CD4-positive, alpha-beta T cell treated with Interferon alpha-2 for 1 hour (primary cell): ENCODE data around the gene MAPK13.
"Not testable (repeated sequence)": the region's sequence is repeated elsewhere in the genome, so short reads cannot be mapped to it uniquely, and the experiment has no call there.

Experiments used
- DNase-seq, 2 donors: peaks; one replicate each; pipeline ENCODE4 v3.0.0-alpha.2; 2020 to 2022

Gene MAPK13

DNA sequence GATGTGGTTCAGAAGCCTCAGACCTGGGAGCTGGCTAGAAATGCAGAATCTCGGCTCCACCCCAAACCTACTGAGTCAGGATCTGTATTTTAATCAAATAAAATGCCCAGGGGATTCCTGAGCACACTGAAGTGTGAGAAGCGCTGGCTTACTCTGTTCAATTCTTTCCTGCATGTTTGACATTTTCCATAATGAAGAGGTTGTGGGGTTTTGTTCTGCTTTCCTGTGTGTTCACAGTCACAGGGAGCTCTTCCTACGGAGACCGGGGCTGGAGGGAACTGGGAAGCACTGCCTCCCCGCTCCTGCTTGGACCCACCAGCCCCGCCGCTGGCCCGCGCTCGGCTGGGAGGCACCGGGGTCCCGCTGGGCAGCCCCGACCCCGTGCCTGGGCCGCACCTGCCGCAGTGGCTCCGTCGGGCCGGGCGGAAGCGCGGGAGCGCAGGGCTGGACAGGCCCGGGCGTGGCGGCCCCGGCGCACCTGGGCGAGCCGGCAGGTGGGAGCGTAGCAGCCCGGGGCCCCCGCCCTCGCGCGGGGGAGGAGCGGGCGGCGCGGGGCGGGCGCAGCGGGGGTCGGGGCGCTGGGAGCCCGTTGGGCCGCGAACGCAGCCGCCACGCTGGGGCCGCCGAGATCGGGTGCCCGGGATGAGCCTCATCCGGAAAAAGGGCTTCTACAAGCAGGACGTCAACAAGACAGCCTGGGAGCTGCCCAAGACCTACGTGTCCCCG lies at the start of gene MAPK13:
MAPK13 (plus strand) TSS at position 573 of the 726 bp plus-strand sequence; CDS start at position 643, 70 bp downstream.
- DNase-seq, result no peak

DNA sequence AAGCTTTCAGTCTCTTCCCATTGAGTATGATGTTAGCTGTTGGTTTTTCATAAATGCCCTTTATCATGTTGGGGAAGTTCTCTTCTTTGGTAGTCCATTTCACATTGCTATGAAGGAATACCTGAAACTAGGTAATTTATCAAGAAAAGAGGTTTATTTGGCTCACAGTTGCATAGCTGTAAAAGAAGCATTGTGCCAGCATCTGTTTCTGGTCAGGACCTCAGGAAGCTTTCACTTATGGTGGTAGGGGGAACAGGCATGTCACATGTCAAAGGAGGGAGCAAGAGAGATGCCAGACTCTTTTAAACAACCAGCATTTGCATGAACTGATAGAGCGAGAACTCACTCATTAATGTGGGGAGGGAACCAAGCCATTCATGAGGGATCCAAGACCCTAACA lies 48.0 kb upstream of the MAPK13 start:
- DNase-seq, result no peak

DNA sequence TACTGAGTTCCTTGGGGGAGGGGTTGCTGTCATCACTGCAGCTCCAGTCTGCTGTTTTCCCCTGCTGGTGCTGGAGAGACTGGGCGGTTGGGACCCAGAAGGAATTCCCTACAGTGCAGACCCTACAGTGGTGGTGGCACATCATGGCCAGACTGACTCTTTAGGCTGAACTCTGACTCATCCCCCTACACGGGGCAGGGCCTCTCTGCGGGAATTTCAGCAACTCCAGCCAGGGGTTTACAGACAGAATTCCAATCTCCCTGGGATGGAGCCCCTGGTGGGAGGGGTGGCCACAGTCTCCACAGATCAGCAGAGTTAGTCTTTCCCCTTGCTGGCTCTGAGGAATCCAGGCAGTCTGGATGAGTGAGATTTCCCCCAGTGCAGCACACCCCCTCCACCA lies 46.9 kb upstream of the MAPK13 start:
- DNase-seq, result no peak

DNA sequence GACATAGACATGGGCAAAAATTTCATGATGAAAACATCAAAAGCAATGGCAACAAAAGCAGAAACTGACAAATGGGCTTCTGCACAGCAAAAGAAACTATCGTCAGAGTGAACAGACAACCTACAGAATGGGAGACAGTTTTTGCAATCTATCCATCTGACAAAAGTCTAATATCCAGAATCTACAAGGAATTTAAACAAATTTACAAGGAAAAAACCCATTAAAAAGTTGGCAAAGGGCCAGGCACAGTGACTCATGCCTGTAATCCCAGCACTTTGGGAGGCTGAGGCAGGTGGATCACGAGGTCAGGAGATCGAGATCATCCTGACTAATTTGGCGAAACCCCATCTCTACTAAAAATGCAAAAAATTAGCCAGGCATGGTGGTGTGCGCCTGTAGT lies 42.1 kb upstream of the MAPK13 start:
- DNase-seq, result not testable (repeated sequence)

DNA sequence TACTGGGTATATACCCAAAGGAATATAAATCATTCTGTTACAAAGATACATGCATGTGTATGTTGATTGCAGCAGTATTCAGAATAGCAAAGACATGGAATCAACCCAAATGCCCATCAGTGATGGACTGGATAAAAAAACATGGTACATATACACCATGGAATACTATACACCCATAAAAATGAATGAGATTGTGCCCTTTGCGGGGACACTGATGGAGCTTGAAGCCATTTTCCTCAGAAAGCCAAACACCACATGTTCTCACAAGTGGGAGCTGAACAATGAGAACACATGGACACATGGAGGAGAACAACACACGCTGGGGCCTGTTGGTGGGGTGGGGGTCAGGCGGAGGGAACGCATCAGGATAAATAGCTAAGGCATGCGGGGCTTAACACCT lies 41.3 kb upstream of the MAPK13 start:
- no peak for DNase-seq

DNA sequence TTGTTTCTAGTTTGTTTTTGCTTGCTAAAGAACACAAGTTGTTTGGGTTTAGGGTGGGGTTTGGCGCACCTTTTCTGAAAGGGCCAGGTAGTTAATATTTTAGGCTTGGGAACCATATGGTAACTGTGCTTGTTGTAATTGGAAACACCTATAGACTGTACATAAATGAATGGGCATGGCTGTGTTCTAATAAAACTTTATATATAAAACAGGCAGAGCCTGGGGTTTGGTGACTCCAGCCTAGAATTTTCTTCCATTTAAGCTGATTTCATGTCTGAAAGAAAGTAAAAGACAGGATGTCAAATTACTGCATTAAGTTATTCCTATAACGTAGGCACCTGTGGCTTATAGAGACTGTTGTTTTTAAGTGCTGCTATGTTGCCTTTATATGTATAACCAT lies 36.1 kb upstream of the MAPK13 start:
- DNase-seq, result no peak

DNA sequence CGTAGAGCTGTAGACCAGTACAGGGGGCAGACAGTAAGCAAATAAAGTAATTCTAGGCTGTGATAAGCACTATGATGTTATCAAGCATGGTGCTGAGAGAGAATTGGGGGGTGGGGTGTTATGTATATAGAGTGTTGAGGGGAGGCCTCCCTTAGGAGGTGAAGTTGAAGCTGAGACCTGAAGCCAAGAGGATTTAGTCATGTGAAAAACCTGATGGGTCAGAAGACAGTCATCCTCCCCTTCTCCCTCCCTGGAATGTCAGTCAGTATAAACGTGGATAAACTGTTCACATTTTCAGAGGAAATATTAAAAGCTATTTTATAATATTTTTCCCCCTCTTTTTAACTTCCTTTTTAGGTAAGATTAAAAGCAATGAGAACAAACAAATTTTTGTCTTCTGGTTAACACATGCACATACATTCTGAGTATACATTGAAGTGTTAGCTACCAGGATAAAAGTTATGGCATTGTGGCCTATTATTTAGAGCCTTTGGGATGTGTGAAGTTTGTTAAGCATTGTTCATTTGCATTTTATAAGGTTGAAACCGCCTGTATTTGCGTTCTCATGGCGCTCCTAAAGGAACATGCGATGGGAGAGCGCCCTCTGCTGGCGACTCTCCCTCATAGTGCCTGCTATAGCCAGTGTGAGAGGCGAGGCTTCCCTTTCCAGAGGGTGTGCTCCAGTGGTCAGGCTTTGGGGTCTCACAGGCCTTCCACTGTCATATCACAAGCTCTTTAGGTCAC lies 35.4 kb upstream of the MAPK13 start:
- DNase-seq, result peak; percentile 78 to 84

DNA sequence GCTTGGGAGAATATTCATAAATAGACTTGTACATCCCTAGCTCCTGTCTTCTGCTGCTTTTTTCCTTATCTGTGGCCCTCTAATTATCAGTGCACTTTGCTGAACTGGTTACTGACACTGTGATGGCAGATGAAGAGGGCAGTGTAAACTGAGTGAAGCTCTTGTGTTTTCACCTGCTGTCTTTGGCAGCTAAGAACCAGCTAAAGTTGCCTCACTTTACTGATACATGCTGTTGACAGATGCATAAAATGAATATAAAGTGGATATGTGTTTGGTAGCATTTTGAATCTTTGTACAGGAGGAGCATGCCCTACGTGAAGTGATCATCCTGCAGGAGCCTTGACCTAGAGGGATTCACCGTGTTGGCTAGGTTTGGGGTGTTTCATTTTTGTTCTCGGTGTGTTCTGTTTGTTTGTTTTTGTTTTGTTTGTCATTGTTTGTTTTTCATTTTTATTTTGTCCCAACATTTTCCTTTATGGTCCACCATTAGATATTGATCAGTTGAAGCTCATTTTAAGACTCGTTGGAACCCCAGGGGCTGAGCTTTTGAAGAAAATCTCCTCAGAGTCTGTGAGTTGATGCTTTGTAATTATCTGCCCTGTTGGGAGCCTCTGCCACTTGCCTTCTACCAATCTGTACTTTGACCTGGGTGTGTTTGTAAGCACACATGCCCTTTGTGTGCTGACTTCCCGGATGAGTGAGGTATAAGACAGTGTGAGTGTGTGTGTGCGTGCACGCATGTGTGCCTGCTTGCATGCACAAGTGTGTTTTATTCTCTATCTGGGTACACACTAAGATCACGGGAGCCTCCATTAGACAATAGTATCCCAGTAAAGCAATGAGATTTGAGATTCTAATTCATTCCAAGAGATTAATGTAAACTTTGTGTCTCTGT lies 34.6 kb upstream of the MAPK13 start:
- DNase-seq, result no peak

DNA sequence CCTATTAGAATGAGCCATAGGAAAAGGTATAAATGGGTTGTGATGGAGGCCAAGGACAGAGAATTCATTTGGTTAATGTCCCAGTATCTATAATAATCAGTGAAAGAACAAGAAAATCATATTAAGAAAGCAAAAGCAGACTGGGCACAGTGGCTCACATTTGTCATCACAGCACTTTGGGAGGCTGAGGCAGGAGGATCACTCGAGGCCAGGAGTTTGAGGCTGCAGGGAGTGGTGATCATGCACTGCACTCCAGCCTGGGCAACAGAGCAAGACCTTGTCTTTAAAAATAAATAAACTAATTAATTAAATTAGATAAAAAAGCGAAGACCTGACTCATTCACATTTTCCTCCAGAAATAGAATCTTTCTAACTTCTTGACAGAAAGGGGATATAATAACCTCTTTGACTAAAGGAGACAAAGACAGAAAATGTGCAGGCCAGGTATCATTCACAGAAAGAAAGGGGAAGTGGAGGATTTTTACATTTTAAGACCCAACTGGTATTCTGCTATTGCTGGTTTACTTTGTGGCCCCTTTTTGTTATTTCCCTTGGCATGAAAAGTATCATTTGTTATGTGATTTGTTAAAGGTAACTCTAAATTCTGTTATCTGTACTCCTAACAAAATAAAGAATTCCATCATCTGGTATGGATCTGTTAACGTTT lies 31.9 kb upstream of the MAPK13 start:
- no peak for DNase-seq

DNA sequence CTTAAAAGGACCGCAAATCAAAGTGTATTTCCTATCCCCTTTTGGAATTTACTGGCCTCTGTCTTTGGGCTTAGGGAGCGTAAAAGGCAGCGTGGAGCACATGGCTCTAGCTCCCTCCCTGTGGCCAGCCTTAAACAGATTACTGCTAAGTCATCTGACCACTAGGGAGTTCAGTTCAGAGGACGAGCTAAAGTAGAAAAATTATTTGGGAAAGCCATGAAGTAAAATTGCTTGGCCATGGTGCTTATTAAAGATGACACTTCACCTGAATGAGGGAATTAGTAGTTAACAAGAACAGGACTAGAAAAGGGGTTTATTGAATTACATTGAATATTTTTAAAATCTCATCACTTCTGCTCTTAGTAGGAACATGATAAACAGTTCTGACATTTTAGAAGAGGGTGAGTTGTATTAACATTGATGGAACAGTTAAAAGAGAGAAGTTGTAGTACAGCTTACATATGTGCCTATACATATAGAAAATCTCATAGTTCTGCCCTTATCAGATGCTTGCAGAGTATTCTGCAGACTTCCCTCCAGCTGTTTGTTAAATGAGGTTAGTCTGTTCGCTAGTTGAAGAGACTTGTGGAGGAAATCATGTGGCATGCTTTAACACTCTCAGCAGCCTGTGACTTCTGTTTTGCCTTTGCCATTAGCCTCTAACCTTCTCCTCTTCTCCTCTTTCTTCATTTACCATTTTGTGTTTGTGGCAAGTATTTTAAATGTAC lies 31.2 kb upstream of the MAPK13 start:
- peak in 1 of 2 donors; percentile 43 for DNase-seq

DNA sequence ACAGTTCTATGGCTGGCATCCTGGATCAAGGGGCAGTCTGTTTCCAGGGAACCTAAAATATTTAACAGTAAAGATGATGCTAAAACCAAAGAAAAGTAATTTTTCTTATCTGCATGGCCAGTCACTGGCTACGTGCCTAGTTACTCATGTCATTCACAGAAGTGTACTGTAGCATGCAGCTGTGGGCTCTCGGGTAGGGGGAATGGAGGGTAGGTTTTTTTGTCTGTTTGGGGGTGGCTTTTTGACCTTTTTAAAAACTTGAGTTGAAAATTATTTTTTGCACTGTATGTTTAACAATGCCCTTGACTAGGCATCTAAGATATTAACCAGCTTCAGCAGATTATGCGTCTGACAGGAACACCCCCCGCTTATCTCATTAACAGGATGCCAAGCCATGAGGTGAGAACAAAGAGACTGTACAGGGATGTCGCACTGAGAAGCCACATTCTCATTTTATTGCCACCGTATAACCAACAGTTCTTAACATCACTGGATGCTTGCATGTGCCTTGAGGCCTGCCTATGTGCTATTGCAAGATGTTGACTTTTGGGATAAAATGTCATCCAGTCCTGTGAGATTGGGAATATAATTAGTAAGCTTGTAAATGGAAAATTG lies 30.3 kb upstream of the MAPK13 start:
- DNase-seq, result peak; percentile 55 to 71

DNA sequence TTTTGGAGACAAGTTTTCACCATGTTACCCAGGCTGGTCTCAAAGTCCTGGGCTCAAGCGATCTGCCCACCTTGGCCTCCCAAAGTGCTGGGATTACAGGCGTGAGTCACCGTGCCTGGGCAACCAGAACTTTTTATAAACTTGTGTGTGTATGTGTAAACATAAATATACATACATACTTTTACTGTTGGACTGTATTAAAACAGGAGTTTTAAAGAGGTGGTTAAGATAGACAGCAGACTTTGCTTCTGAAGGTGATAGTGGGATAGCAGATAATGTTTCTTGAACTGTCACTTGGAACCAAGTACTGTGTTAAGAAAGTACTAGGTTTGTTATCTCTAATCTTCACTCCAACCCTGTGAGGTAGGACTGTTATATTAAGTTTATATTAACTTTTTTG lies 28.6 kb upstream of the MAPK13 start:
- DNase-seq, result no peak

DNA sequence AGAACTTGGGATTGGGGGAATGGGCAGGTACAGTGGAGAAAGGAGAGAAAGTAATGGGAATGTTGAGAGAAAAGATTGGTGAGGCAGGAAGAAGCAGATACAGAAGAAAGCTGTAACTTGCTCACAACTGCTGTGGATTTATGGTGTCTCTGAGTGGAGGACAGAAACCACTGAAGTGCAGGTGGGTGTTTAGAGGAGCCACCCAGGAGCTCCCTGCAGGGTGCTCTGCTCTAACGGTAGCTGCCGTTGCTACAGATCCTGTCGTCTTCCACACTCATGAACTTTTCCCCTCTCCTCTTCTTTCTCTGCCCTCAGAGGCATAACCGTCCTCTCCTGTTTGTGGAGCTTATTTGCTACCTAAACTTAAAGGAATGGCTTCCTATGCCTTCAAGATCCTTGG lies 27.5 kb upstream of the MAPK13 start:
- no peak for DNase-seq

DNA sequence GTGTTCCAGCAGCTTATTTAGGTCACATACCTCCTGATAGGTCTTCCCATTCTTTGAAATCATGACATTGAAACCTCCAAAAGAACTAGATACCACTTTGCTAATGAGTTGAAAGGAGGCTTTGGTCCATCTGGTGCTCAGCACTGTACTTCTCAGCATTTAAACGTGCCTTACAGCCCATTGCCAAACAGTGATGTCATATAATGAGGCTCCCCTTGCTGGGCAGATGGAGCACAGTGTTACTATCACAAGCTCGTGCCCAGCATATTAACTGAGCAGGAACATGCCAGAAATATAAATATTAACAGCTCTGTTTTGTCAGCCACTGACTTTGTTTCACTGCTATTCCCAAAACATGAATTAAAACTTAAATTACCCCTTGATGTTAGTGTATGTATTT lies 25.5 kb upstream of the MAPK13 start:
- DNase-seq, result no peak

DNA sequence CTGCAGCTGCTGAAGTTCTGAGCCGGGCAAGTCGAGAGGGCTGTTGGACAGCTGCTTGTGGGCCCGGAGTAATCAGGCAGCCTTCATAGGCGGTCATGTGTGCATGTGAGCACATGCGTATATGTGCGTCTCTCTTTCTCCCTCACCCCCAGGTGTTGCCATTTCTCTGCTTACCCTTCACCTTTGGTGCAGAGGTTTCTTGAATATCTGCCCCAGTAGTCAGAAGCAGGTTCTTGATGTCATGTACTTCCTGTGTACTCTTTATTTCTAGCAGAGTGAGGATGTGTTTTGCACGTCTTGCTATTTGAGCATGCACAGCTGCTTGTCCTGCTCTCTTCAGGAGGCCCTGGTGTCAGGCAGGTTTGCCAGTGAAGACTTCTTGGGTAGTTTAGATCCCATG lies 21.2 kb upstream of the MAPK13 start:
- peak; percentile 67 to 72 for DNase-seq

DNA sequence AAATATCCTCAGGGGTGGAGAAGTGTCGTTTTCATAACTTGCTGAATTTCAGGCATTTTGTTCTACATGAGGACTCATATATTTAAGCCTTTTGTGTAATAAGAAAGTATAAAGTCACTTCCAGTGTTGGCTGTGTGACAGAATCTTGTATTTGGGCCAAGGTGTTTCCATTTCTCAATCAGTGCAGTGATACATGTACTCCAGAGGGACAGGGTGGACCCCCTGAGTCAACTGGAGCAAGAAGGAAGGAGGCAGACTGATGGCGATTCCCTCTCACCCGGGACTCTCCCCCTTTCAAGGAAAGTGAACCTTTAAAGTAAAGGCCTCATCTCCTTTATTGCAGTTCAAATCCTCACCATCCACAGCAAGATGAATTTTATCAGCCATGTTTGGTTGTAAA lies 20.3 kb upstream of the MAPK13 start:
- DNase-seq, result no peak

DNA sequence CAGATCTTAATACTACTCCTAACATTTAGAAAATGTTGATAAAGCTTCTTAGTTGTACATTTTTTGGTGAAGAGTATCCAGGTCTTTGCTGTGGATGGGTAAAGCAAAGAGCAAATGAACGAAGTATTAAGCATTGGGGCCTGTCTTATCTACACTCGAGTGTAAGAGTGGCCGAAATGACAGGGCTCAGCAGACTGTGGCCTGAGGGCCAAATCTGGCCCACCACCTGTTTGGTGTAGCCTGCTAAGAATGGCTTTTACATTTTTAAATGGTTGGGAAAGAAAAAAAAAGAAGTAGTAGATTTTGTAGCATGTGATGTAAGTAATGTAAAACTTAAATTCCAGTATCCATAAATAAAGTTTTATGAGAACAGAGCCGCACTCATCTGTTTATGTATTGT lies 19.4 kb upstream of the MAPK13 start:
- DNase-seq, result no peak

DNA sequence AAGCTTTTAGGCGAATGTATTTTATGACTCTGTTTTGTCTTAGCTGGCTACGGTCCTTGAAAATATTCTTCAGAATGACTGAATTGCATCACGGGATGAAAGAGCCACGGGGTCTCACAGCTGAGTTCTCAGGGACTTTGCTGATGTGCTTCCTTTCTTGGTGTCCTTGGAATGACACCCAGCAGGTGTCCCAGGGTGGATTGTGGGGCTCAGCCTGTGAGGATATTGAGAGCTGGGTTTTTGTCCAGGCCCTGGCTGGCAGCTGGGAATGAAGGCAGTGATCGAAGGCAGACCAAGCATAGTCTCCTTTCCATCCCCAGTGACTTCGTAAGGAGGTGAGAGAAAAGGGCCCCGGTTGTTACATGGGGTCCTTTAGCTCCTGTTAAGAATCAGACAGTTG lies 18.8 kb upstream of the MAPK13 start:
- no peak for DNase-seq

DNA sequence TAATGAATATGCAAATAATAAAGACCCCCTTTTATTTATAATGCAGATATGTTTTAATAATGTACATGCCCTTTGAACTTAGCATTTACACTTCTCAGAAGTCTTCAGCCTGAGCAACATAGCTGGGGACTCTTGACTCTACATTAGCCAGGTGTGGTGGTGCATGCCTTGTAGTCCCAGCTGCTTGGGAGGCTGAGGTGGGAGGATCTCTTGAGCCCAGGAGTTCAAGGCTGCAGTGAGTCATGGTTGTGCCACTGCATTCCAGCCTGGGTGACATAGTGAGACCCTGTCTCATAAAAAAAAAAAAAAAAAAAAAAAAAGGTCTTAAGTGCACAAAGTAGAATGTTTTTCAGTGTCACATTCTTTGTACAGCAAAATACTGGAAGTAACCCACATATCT lies 17.3 kb upstream of the MAPK13 start:
- DNase-seq, result no peak

DNA sequence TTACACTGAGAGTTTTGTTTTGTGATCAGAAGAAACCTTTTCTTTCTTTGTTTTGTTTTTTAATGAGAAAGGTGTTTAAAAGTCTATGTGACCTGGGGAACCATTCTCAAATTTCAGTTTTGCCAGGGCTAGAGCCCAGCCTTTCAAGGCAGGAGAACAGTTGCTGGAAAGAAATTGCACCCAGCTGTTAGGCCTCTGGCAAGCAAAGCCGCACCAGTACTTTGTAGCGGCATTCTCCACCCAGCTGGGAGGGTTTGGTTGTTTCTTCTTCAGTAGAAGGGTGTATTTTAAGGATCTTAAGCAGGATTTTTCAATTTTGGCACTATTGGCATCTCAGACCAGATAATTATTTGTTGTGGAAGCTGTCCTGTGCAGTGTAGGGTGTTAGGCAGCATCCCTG lies 16.6 kb upstream of the MAPK13 start:
- DNase-seq, result no peak

DNA sequence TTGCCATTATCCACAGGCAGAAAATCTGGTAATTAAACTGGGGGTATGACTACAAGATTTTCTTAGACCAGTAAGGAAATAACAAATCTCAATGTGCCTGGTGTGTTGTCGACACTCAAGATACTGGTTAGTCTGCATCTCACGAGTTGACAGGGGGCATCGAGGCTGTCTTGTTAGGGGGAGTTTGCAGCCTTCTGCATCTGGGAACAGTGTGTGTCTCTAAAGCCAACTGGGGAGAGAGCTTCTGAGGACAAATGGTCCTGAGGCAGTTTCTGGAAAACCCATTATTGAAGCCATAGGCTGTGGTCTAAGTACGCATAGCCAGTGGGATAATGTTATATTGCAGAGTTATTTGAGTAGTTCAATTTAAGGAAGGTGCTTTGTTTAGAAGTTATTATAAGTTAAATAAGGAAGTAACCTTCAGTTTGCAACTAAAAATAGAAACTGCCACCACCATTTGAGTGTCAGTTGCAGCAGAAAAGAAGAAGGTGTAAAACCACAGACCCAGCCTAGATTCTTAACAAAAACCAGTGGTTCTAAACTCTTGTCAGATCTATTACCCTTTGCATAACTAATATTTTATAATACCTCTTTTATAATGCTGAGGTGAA lies 15.4 kb upstream of the MAPK13 start:
- peak in 1 of 2 donors; percentile 57 for DNase-seq
